Astrocyte (in vitro differentiated cells and primary cell): ENCODE data around the gene SSTR5. TPM values are rescaled to one million over a fixed set of nuclear protein-coding genes. Genes with fewer than 3 reads are reported as not detected.

Source experiments
- DNase-seq: peaks from one replicate; pipeline ENCODE4 v3.0.0-alpha.2; 2010; ENCODE audit warnings: low read depth
- FAIRE-seq: peaks from 2 replicates; lab custom pipeline; 2011; peaks lifted over from hg19 to GRCh38; lab: Jason Lieb, UNC
- H2AFZ ChIP-seq: 2 replicates; pipeline ENCODE4 v1.6.0; 2012; ENCODE audit warnings: low read depth, low read length, inconsistent platforms
- H3K27ac ChIP-seq: 2 replicates; pipeline ENCODE4 v1.5.1; 2011; ENCODE audit warnings: low read depth, low read length, inconsistent platforms
- H3K27me3 ChIP-seq: 2 replicates; pipeline ENCODE4 v1.6.0; 2011; ENCODE audit warnings: low read length, inconsistent platforms; ENCODE audit not compliant: insufficient read depth
- H3K36me3 ChIP-seq: 2 replicates; pipeline ENCODE4 v1.5.1; 2011; ENCODE audit warnings: low read length, inconsistent platforms; ENCODE audit not compliant: insufficient read depth
- H3K4me1 ChIP-seq: 2 replicates; pipeline ENCODE4 v1.5.1; 2011; ENCODE audit warnings: low read length, inconsistent platforms; ENCODE audit not compliant: insufficient read depth
- H3K4me2 ChIP-seq: 2 replicates; pipeline ENCODE4 v1.6.0; 2012; ENCODE audit warnings: low read length, inconsistent platforms
- H3K4me3 ChIP-seq: 2 replicates; pipeline ENCODE4 v1.5.1; 2011; ENCODE audit warnings: low read depth, mild to moderate bottlenecking, low read length, inconsistent platforms; ENCODE audit not compliant: insufficient read depth
- H3K79me2 ChIP-seq: 2 replicates; pipeline ENCODE4 v1.6.0; 2012; ENCODE audit warnings: mild to moderate bottlenecking, low read length, inconsistent platforms; ENCODE audit not compliant: insufficient read depth
- H3K9ac ChIP-seq: 2 replicates; pipeline ENCODE4 v1.6.0; 2012; ENCODE audit warnings: mild to moderate bottlenecking, low read length, inconsistent platforms
- H3K9me3 ChIP-seq: 2 replicates; pipeline ENCODE4 v1.5.1; 2012; ENCODE audit warnings: low read depth, mild to moderate bottlenecking, low read length, inconsistent platforms; ENCODE audit not compliant: insufficient read depth
- H4K20me1 ChIP-seq: 2 replicates; pipeline ENCODE4 v1.6.0; 2012; ENCODE audit warnings: low read length, inconsistent platforms; ENCODE audit not compliant: insufficient read depth
- H3K27ac Mint-ChIP-seq: one replicate; pipeline ENCODE4 v1.8.0; 2021; ENCODE audit warnings: mild to moderate bottlenecking, mixed read lengths; ENCODE audit not compliant: unreplicated experiment
- H3K27me3 Mint-ChIP-seq: one replicate; pipeline ENCODE4 v1.8.0; 2021; ENCODE audit warnings: low read depth, mixed read lengths; ENCODE audit not compliant: unreplicated experiment
- H3K36me3 Mint-ChIP-seq: one replicate; pipeline ENCODE4 v1.8.0; 2021; ENCODE audit warnings: low read depth, mixed read lengths; ENCODE audit not compliant: unreplicated experiment
- H3K4me1 Mint-ChIP-seq: one replicate; pipeline ENCODE4 v1.8.0; 2021; ENCODE audit warnings: low read depth, mixed read lengths; ENCODE audit not compliant: unreplicated experiment
- H3K4me3 Mint-ChIP-seq: one replicate; pipeline ENCODE4 v1.8.0; 2021; ENCODE audit warnings: mild to moderate bottlenecking, moderate library complexity, mixed read lengths; ENCODE audit not compliant: unreplicated experiment
- H3K9me3 Mint-ChIP-seq: one replicate; pipeline ENCODE4 v1.8.0; 2021; ENCODE audit warnings: mild to moderate bottlenecking, mixed read lengths; ENCODE audit not compliant: unreplicated experiment
- CTCF ChIP-seq: IDR thresholded peaks from 2 replicates; pipeline ENCODE4 v1.5.1; 2011; ENCODE audit warnings: low read depth, mild to moderate bottlenecking, inconsistent platforms, low read length, moderate library complexity; ENCODE audit not compliant: insufficient read depth
- EZH2 ChIP-seq: IDR thresholded peaks from 2 replicates; pipeline ENCODE4 v1.6.1; 2012; ENCODE audit warnings: mild to moderate bottlenecking, low read length, inconsistent platforms; ENCODE audit not compliant: insufficient read depth
- total RNA-seq: library from RNA; stranded (reverse); gene quantifications from 2 replicates; pipeline ENCODE4 v1.2.1, GENCODE V29; 2021

Gene SSTR5
- total RNA-seq, 1 donor from 2014 or later: not detected

- no peak overlapping the region for H3K4me3 ChIP-seq
- Mint-ChIP-seq H3K4me3 (no peak overlapping the region), H3K27ac (no peak overlapping the region), H3K27me3 (peaks cover 35% of the 10 kb centered on the region), H3K4me1 (no peaks in the 10 kb centered on the region), H3K9me3 (peaks cover 6% of the 10 kb centered on the region), H3K36me3 (no peaks in the 10 kb centered on the region)
- peaks cover 5% of the 10 kb centered on the region for H3K9me3 ChIP-seq
- no peak overlapping the region for H2AFZ ChIP-seq
- DNase-seq (no peak), FAIRE-seq (no peak)
- H3K27ac ChIP-seq: no peak overlapping the region
- TF ChIP-seq EZH2: no peak
- no peak for TF ChIP-seq CTCF
- no peaks in the 10 kb centered on the region for H4K20me1 ChIP-seq
- no peak overlapping the region for H3K4me2 ChIP-seq
- no peak overlapping the region for H3K9ac ChIP-seq
- no peaks in the 10 kb centered on the region for H3K79me2 ChIP-seq
- H3K4me1 ChIP-seq: no peaks in the 10 kb centered on the region
- no peaks in the 10 kb centered on the region for H3K36me3 ChIP-seq
- peaks cover 15% of the 10 kb centered on the region for H3K27me3 ChIP-seq
These were observed 9.7 kb upstream of the SSTR5 start for GRCh38 chr16:1062895-1063294.

DNA sequence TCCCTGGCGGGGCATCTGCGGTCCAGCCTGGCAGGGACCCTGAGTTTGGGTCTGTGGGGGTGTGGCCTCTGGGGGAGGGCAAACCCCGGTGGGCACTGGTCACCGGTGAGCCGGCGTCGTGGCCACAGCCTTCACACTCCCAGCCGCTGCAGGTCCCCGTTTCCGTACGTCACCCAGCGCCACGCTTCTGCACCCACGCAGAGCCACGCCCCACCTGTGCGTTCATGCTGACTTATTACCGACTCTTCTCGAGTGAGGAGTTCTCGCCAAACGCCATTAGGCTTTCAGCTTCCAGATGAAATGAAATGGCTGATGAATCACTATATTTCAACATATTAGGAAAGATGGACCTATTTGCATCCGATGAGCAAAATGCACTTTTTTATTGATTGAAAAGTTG lies 8.8 kb upstream of the SSTR5 start:
- Histone ChIP-seq H3K9ac (no peak overlapping the region), H3K4me2 (no peak overlapping the region), H3K79me2 (no peaks in the 10 kb centered on the region), H3K4me1 (no peaks in the 10 kb centered on the region), H3K4me3 (no peak overlapping the region), H3K36me3 (no peaks in the 10 kb centered on the region), H3K9me3 (peaks cover 5% of the 10 kb centered on the region), H3K27ac (no peak overlapping the region), H2AFZ (no peak overlapping the region), H3K27me3 (peaks cover 17% of the 10 kb centered on the region), H4K20me1 (no peaks in the 10 kb centered on the region)
- peaks cover 35% of the 10 kb centered on the region for H3K27me3 Mint-ChIP-seq
- H3K27ac Mint-ChIP-seq: no peak overlapping the region
- TF ChIP-seq EZH2 (no peak), CTCF (no peak)
- DNase-seq (no peak), FAIRE-seq (no peak)
- no peaks in the 10 kb centered on the region for H3K36me3 Mint-ChIP-seq
- peaks cover 6% of the 10 kb centered on the region for H3K9me3 Mint-ChIP-seq
- no peaks in the 10 kb centered on the region for H3K4me1 Mint-ChIP-seq
- H3K4me3 Mint-ChIP-seq: peak overlapping the region; percentile 40

- Histone ChIP-seq H3K4me3 (no peak overlapping the region), H3K4me1 (no peaks in the 10 kb centered on the region), H3K4me2 (no peak overlapping the region), H3K79me2 (no peaks in the 10 kb centered on the region), H3K9ac (no peak overlapping the region), H3K9me3 (no peaks in the 10 kb centered on the region), H3K36me3 (no peaks in the 10 kb centered on the region), H4K20me1 (no peaks in the 10 kb centered on the region), H3K27me3 (peaks cover 24% of the 10 kb centered on the region), H3K27ac (no peak overlapping the region), H2AFZ (no peak overlapping the region)
- FAIRE-seq (no peak), DNase-seq (no peak)
- Mint-ChIP-seq H3K4me1 (no peaks in the 10 kb centered on the region), H3K36me3 (no peaks in the 10 kb centered on the region), H3K27ac (no peak overlapping the region), H3K4me3 (no peak overlapping the region), H3K9me3 (peaks cover 1% of the 10 kb centered on the region), H3K27me3 (peaks cover 33% of the 10 kb centered on the region)
- TF ChIP-seq EZH2: peak; percentile 77
- TF ChIP-seq CTCF: no peak
These were observed 6.9 kb upstream of the SSTR5 start for GRCh38 chr16:1065469-1066128.
